ENCODE measurements around the gene DNM3.
"Not testable (repeated sequence)": the region's sequence is repeated elsewhere in the genome, so short reads cannot be mapped to it uniquely, and the experiment has no call there.

DNM3 gene

DNA sequence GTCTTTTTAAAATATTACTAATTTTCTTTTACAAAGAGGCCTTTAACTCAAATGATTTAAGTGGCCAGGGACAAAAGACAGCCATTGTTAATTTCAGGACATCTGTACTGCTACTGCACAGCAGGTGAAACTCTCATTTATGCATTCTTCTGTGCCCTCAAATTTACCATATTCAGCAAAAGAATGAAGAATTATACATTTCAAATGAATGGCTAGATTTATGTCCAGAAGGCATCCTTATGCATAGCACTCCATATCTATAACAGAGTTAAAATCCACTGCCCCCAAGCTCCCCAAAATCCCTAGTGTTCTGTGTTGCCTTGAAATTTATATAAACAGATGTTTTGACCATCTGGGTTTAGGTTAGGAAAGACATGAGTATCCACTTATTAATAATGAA, 202.6 kb downstream of the DNM3 start:
- no peak for DNase-seq

DNA sequence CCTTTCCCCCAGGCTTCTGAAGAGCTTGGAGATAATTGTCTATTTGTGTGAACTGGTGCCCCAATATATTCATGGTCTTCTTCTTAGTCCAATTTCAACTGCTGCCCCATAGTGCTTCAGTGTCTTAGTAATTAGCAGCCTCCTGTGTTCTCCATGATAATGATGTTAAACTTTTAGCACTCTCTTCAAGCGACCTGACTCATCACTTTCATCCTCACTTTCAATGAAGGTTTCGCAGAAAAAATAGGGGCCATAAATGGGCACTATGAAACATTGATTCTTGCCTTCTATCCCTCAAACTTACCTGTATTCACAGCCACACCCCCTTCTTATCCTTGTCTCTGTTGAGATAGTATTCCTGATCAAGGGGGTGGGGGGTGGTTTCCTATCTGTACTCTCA, 210.6 kb downstream of the DNM3 start:
- no peak for DNase-seq

DNA sequence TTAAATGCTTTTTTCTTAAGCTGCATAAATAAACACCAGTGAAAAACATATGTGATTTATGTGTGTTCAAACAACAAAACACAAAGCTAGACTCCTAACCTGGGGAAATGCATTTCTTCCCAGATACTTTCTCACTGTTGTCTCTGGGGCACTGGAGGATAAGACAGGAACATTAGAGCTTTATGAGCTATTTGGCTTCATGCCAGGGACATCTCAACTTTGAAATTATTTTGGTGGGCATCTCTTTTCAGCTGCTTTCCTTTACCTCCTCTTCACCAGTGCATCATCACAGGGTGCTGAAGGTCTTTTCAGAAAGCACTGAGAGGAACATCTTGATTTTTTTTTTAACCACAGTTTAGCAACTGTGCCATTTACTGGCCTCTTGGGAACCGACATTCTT, 212.9 kb downstream of the DNM3 start:
- no peak for DNase-seq

DNA sequence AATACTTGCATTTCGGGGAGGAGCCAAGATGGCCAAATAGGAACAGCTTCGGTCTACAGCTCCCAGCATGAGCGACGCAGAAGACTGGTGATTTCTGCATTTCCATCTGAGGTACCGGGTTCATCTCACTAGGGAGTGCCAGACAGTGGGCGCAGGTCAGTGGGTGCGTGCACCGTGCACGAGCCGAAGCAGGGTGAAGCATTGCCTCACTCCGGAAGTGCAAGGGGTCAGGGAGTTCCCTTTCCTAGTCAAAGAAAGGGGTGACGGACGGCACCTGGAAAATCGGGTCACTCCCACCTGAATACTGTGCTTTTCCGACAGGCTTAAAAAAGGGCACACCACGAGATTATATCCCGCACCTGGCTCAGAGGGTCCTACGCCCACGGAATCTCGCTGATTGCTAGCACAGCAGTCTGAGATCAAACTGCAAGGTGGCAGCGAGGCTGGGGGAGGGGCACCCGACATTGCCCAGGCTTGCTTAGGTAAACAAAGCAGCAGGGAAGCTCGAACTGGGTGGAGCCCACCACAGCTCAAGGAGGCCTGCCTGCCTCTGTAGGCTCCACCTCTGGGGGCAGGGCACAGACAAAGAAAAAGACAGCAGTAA, 214.6 kb downstream of the DNM3 start:
- DNase-seq = not testable (repeated sequence)

DNA sequence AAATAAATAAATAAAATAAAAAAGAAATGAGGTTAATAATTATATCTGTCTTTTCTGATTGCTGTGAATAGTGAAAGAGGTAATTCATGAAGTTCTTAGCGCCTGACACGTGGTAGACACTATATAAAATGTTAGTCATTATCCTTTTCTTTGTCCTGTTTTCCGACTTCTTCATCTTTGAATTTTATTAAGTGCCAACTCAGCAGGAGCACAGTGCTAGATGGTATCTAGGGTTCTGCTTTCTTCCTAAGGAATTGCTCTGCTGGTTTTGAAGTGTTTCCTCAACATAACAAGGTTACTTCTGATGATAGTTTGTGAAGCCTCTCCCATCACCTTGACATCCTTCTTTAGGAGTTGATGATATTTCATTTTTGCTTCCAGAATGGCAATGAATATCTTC, 227.0 kb downstream of the DNM3 start:
- DNase-seq = no peak

DNA sequence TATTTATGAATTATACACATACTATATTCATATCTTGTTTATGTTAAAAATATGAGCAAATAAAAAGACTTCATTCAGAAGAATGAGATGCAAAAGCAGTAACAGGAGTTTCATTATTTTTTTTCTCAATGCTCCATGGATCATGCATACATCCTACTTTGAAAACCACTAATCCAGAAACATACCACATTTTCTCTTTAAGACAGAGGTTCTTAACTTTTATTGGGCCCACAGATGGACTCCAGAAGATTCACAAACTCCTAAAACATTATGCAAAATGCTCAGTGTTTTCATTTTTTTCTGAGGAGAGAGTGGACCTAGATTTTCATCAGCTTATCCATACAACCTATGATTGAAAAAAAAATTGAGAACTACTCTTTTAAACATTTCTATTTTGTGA, 227.8 kb downstream of the DNM3 start:
- DNase-seq = no peak

DNA sequence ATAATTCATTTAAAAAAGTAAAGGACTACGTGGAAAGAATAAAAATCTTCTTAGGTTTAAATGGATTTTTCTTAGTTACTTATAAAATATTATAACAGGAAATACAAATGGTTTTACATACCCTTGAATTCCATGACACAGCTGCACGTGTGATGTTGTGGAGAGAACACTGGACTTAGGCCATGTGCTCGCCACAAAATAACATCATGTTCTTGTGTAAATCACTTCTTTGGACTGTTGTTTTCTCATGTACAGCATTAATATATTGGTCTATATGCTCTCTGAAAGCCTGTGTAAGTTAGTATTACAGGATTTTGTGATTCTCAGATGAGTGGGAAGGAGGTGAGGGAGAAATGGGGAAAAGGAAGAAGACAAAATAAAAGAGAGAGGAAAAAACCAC, 228.2 kb downstream of the DNM3 start:
- no peak for DNase-seq

DNA sequence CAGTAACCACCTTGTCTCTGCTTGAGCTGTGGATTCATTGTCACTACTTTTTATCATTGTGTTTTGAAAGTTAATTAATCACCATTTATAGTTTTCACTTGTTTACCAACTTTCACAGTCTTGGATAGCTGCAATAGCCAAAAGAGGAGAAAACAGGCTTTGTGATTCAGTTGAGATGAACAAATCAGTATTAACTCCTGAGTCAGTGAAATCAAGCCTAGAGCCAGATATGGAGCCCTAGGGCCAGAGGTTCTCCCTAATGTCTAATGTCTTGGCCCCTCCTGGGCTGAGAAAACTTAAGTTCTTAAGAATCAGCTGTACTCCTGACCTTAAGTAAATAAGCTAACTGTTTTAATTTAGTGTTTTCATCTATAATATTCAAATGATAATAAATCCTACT, 228.8 kb downstream of the DNM3 start:
- DNase-seq = no peak

DNA sequence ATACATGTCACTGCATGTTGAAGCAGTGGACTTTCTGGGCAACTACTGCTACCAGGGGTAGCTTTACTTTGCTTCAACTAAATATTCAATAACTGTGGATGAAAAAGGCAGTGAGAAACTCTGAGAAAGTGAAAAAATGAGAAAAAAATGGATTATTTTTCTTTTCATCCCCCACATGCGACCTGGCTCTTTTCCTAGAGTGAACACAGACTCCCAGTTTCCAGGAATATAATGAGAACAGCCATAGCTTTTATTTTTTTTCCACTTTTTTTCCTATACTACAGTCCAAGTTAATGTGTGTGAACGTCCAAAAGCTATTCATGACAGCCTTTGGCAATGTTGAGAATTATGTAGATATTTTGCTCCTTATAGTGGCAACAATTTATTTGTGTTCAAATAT, 230.4 kb downstream of the DNM3 start:
- DNase-seq = no peak

DNA sequence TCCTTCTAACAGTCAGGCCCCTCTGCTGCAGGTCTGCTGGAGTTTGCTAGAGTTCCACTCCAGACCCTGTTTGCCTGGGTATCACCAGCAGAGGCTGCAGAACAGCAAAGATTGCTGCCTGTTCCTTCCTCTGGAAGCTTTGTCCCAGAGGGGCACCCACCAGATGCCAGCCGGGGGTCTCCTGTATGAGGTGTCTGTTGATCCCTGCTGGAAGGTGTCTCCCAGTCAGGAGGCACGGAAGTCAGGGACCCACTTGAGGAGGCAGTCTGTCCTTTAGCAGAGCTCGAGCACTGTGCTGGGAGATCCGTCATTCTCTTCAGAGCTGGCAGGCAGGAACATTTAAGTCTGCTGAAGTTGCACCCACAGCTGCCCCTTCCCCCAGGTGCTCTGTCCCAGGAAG, 238.6 kb downstream of the DNM3 start:
- not testable (repeated sequence) for DNase-seq

DNA sequence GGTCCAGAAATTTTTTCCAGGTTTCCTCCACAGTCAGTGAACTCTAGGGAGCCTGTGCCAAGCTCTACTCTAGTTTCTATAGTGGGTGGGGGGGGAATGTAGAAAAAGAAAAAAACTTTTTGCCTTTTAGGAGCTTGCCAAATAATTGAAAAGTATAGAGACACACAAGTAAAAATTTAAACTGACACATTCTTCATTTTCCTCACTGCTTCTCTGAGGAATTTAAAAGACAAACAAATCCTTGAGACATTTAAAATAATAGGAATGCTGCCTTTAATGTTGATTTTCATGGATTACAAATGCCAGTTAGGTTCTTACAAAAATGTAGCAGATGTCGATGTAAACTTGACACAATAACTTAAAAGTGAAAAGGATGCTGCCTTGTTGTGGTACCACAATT, 241.9 kb downstream of the DNM3 start:
- DNase-seq = no peak

DNA sequence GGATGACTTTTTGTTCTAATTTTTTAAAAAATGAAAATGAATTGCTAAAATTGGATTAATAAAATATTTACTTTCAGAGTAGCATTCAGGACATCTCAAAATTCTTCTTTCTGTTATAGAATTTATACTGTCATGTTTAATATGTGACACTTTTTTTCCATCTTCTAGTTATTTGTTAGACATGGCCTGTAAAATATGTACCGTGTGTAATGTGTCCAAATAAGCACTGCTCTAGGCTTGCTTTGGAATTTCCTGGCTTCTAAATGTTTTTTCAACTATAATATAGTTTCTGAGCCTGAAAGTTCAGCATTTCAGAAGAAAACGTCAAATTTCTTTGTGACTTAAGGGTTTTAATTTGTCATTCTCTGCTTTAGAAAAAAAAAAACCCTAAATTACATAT, 243.6 kb downstream of the DNM3 start:
- DNase-seq = no peak

DNA sequence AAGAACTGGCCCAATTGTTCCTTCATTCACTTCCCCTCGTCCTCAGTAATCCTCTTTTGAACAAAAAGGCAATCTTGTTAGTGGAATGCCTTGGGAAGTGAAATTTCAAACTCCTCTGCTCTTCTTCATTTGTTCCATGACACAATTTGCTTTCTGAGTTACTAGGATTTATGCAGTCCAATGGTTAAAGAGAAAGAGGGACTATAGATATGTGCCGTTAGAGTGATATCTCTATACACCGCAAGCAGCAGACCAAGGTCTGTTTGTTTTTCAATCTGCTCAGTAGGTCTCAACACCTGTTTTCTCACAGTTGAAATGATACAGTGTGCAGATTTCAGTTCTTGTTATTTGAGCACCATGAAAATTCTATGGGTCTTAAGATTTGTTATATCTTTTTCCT, 244.0 kb downstream of the DNM3 start:
- no peak for DNase-seq

DNA sequence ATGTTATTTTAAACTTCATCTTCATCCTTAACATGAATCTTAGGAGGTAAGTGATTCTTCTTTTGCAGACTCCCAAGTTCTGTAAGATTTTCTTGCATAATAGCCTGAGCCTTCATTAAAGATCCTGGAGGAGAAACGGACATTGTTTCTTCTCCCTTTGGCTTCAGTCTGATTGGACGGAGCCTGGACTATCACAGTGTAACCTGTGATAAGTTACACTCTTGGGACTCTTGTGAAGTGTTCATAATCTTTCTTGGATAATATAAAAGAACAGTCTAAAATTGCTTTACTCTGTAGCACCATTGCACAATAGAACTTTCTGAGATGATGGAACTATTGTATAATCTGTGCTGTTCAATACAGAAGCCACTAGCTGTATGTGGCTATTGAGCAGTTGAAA, 244.8 kb downstream of the DNM3 start:
- DNase-seq = no peak

DNA sequence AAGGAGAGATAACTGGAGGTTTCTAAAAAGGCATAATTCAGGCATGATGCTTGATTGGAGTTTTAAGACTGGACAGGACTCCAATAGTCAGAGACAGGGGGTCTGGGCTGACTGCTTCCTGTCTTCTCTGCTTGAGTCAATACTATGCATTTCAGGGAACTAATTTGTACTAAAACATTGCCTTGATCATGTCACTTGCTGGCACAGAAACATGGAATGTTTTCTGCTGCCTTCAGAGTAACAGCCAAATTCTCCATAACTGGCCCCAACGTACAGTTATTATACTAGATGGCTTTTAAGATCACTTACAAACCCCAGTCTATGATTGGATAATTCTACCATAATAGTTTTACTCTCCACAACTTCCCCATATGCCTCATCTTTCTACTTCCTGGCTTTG, 247.0 kb downstream of the DNM3 start:
- DNase-seq = no peak

DNA sequence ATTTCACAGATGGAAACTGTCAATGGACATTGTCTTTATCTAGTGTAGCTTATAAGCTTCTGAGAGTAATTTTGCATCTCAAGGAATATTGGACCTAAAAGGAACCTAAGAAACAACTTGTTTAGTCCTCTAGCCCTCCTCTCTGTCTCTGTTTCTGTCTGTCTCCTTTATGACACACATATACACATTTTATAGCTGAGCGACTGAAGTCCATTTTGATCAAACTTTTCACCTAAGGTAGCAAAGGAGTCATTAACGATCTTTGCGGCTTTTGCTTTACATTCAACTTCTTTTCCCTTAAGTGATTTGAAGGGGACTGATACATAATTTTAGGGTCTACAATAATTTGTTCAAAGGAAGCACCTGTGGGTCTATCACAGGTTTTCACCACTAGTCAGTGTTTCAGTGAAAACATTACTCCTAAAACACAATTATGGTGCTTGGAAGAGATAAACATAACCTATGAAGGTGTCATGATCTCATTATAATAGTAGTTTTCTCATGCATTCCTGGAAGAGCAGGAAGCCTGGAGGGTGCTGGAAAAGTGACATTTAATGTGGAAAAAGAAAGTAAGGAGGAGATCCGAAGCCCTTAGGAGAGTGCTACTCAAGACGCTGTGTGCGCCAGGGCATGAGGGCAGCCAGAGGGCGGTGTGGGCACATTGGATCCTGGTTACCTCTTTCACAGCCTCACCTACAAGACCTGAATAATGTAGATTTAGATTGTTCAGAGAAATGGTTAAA, 248.6 kb downstream of the DNM3 start:
- peak; percentile 15 for DNase-seq

DNA sequence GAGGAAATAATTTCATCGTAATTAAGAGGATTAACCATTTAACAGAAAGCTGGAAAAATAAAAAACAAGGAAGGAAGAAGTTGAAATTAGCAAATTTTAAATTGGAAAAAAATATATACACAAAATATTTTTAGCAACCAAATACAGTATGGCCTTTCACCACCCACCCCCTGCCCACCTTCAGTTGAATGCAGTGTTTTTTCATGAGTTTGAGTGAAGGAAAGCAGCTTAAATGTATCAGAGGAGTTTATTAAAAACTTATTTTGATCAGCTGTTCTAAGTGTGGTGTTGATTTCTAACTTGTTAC, 249.2 kb downstream of the DNM3 start:
- no peak for DNase-seq

DNA sequence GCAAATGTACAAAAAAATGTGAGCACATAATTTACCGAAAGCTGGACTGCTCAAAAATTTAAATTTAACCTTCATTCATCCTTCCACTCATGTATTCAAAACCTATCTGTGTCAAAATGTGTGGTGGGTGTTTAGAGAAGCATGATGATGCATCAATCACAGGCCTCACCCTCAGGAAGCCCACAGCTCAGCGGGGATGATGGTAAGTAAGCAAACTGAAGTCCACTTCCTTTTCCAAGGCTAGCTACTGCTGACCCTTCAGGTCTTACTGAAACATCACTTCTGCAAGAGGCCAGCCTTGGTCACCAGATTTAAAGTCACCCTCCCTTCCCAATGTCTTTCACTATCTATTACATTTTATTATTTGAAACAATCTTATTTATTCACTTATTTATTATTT, 254.5 kb downstream of the DNM3 start:
- DNase-seq = no peak

DNA sequence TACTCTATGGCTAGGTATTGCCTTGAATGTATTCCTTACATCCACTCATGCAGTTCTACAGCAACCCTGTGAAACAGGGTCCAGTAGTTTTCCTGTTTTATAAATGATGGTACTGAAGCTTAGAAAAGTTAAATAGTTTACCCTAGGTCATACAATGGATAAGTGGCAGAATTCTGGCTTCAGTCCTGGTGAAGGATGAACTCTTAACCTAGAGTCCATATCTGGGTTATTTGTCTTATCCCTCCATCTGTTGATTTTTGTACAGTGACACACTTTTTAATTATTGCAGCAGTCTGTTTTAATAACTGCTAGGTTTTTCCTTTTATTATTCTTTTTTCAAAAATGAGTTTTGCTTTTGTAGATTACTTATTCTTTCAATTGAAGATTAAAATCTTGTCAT, 263.9 kb downstream of the DNM3 start:
- DNase-seq = no peak

DNA sequence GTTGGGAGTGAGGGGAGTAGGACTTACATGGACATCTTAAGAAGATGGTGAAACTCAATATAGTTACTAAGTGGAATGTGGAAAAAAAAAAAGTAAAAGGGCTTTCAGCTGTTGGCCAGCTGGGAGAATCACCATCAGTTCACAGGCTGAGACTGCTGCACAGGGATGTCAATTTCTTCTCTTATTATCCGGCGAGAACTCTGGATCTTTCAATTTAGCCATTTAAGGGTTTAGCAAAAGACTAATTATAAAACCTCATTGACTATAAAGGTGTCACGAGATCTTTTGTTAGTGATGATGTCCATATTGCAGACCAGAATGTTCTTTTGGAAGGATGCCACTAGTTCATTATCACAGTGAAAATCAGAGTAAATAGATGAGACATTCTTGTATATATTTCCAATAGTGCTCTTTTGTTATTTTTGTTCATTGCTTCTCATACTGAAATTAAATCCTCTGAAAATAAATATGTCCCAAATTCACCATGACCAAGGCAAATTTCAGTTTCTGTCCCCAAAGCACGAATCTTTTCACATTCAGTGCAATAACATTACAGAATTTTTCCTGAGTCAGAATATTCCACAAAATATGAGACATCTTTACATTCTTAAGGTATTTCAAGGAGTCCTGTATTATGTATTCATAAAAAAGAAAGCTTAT, 266.1 kb downstream of the DNM3 start:
- DNase-seq = no peak

DNA sequence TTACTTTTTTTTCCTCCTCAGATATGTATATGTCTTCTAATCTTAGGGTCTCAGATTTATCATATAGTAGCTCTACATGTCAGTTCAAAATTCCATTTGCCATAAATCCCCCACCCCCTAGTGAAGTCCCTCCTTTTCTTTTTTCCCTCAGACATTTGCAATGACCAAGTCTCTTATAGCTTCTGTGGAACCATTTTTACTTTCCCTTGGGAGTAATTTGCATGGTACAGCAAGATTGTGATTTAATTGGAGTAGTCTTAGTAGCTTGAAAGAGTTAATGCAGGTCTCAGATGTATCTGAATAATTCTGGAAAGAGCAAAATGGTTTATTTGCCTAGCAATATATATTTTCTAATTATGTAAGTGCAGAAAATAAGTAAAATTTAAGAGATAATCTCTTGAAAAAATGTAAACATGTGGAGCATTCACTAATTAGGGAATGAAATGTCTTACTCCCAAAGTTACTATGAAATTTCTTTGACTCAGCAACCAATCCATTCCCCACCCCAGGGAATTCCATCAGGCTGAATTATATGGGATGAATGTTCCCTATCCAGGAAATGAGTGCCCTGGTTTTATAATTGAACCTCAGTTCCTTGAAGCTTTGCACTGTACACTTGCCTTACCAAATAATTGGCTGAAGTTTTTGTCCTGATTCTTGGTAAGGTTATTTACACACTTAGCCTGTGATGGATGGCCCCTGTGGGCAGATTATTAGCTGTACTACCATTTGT, 267.0 kb downstream of the DNM3 start:
- DNase-seq = no peak

DNA sequence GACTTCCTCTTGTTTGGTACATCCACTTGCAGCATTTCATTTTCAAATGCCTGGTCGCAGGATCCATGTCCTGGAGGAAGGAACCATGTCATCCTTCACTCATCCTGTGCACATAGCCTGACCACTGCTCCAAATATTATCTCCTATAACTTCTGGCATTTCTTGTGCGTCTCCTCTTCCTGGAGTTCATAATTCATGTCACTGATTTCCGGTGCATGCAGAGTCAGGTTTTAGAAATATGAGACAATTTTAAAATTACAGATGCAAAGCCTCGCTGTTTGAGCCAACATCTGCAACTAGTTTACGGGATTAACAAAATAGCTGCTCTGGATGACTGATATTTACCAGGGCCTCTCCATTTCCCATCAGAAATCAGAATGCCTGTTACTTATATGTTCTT, 268.1 kb downstream of the DNM3 start:
- DNase-seq = no peak

DNA sequence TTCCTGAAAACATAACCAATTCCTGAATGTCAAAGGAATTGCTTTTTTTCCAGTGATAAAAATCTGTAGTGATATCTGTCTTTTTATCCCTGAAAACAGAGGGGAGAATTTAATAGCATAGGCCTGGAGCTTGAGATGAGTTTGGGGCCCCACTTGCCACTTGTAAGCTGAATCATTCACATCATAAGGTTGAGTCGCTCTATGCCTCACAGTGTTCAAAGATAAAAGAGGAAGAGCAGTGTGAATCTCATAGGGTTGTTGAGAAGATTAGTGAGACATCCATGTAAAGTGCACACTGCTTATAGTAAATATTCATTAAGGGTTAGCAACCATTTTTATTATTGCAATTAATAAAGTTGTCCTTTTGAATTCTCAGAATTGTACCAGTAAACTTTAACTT, 271.3 kb downstream of the DNM3 start:
- DNase-seq = no peak

DNA sequence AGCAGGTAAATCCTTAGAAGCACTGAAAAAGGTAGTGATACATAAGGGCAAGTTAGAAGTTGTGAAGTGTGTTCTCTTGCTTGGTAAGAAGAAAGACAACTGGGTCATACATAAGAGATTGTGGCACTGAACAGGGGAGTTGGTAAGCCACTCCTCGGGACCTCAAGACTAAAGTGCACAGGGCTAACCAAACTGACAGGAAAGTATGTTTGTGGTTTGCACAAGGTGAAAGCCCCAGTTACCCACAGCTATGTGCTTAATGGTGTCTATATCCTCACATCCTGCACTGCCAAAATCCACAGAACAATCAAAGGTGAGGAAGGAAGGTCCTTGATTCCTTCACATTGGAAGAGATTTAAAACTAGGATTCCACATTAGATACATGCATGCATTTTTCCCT, 276.5 kb downstream of the DNM3 start:
- no peak for DNase-seq

Measured in retina (tissue), 1 donor.